Osteocyte (in vitro differentiated cells): ENCODE measurements around the gene KCNK3. TPM values are rescaled to one million over a fixed set of nuclear protein-coding genes. Genes with fewer than 3 reads are reported as not detected.
A peak's percentile ranks its signal among the peaks of the same experiment; 100 is the strongest.

ENCODE experiments used
- DNase-seq: peaks from one replicate; pipeline ENCODE4 v3.0.0; 2021; ENCODE audit warnings: mixed read lengths; ENCODE audit not compliant: unreplicated experiment; ENCODE audit errors: extremely low spot score
- H3K27ac Mint-ChIP-seq: one replicate; pipeline ENCODE4 v1.8.0; 2021; ENCODE audit warnings: mild to moderate bottlenecking, mixed read lengths; ENCODE audit not compliant: unreplicated experiment
- H3K27me3 Mint-ChIP-seq: one replicate; pipeline ENCODE4 v1.8.0; 2021; ENCODE audit warnings: mixed read lengths; ENCODE audit not compliant: unreplicated experiment
- H3K36me3 Mint-ChIP-seq: one replicate; pipeline ENCODE4 v1.8.0; 2021; ENCODE audit warnings: mixed read lengths; ENCODE audit not compliant: unreplicated experiment
- H3K4me1 Mint-ChIP-seq: one replicate; pipeline ENCODE4 v1.8.0; 2021; ENCODE audit warnings: mixed read lengths; ENCODE audit not compliant: unreplicated experiment
- H3K4me3 Mint-ChIP-seq: one replicate; pipeline ENCODE4 v1.8.0; 2021; ENCODE audit warnings: mild to moderate bottlenecking, moderate library complexity, mixed read lengths; ENCODE audit not compliant: unreplicated experiment
- H3K9me3 Mint-ChIP-seq: one replicate; pipeline ENCODE4 v1.8.0; 2021; ENCODE audit warnings: mixed read lengths; ENCODE audit not compliant: unreplicated experiment
- CTCF ChIP-seq: fragments of 200-600 bp; sonication (generic); IDR thresholded peaks from 2 replicates; pipeline ENCODE4 v1.5.0; 2021; ENCODE audit warnings: antibody characterized with exemption, mild to moderate bottlenecking, moderate library complexity
- total RNA-seq: library from RNA; stranded (reverse); gene quantifications from 2 replicates; pipeline ENCODE4 v1.2.1, GENCODE V29; 2021

Gene KCNK3
- total RNA-seq, 1 donor from 2014 or later = 8.5 TPM

DNA sequence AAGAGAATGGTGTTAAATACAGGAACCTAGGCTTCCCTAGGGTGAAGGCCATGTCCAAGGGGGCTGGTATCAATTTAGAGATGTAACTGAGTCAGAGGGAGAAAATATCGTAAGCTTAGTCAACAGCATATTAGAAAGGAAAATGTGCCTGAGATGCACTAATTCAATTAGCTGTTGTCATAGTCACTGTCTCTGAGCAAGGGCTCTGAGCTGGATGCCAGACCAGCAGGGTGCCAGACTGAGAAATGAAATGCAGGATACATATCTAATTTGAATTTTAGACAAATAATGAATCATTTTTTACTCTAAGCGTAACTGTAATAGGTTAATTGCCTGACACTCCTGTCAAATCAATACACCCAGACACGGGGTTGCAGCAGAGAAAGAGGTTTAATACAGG, 60.1 kb downstream of the KCNK3 start:
- no peak for TF ChIP-seq CTCF
- no peaks in the 10 kb centered on the region for H3K27me3 Mint-ChIP-seq
- H3K4me1 Mint-ChIP-seq = peaks cover 21% of the 10 kb centered on the region
- no peak overlapping the region for H3K27ac Mint-ChIP-seq
- H3K36me3 Mint-ChIP-seq = no peaks in the 10 kb centered on the region
- H3K9me3 Mint-ChIP-seq = peaks cover 4% of the 10 kb centered on the region
- no peak overlapping the region for H3K4me3 Mint-ChIP-seq
- DNase-seq = no peak

DNA sequence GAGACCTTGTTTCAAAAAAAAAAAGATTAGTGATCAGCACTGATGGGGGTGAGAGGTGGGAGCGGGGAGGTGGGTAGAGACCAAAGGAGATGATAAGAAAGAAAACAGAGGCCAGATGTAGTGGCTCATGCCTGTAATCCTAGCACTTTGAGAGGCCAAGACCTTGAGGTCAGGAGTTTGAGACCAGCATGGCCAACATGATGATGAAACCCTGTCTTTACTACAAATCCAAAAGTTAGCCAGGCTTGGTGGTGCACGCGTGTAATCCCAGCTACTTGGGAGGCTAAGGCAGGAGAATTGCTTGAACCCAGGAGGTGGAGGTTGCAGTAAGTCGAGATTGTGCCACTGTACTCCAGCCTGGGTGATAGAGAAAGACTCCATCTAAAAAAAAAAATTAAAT, 62.0 kb downstream of the KCNK3 start:
- Mint-ChIP-seq H3K27ac (no peak overlapping the region), H3K4me1 (peaks cover 35% of the 10 kb centered on the region), H3K36me3 (no peaks in the 10 kb centered on the region), H3K4me3 (no peak overlapping the region), H3K27me3 (no peaks in the 10 kb centered on the region), H3K9me3 (peaks cover 4% of the 10 kb centered on the region)
- DNase-seq = no peak
- TF ChIP-seq CTCF = no peak

DNA sequence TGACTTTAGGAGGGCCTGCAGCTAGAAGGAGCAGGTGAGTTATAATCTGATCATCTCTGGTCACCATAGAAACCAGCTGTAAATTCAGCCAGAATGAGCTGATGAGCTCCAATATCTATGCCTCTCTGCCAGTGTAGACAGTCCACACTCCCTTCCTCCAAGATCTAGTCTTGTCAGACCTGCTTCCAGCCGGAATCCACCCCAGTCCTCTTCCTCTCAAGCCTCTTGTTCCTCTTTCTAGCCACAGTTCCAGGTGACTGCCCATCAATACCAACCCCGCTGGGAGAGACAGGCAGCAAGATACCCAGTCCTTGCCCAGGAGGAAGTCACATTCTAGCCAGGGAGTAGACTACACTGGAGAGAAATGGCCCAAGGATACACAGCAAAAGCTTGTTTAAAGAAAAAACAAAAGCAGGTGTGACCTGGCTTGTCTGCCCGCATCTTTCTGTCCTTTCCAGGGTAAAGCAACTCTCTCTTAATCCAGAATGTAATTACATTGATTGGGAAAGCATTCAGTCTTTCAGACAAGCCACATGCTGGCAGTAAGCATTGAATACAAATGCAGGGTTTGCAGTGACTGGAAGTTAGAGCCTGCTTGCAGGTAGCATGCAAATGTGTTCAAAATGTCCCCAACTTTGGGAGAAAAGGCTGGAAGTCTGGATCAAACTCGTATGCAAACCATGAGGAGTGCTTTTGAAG, 62.6 kb downstream of the KCNK3 start:
- Mint-ChIP-seq H3K36me3 (no peaks in the 10 kb centered on the region), H3K27ac (no peak overlapping the region), H3K9me3 (peaks cover 4% of the 10 kb centered on the region), H3K4me3 (no peak overlapping the region), H3K27me3 (no peaks in the 10 kb centered on the region), H3K4me1 (peaks cover 32% of the 10 kb centered on the region)
- no peak for TF ChIP-seq CTCF
- no peak for DNase-seq

- DNase-seq = no peak
- H3K9me3 Mint-ChIP-seq = peaks cover 1% of the 10 kb centered on the region
- no peak overlapping the region for H3K27ac Mint-ChIP-seq
- no peak for TF ChIP-seq CTCF
- H3K36me3 Mint-ChIP-seq = no peaks in the 10 kb centered on the region
- no peak overlapping the region for H3K4me3 Mint-ChIP-seq
- H3K4me1 Mint-ChIP-seq = peaks cover 32% of the 10 kb centered on the region
- no peaks in the 10 kb centered on the region for H3K27me3 Mint-ChIP-seq
Measured at GRCh38 chr2:26756337-26756736, 63.8 kb downstream of the KCNK3 start.

DNA sequence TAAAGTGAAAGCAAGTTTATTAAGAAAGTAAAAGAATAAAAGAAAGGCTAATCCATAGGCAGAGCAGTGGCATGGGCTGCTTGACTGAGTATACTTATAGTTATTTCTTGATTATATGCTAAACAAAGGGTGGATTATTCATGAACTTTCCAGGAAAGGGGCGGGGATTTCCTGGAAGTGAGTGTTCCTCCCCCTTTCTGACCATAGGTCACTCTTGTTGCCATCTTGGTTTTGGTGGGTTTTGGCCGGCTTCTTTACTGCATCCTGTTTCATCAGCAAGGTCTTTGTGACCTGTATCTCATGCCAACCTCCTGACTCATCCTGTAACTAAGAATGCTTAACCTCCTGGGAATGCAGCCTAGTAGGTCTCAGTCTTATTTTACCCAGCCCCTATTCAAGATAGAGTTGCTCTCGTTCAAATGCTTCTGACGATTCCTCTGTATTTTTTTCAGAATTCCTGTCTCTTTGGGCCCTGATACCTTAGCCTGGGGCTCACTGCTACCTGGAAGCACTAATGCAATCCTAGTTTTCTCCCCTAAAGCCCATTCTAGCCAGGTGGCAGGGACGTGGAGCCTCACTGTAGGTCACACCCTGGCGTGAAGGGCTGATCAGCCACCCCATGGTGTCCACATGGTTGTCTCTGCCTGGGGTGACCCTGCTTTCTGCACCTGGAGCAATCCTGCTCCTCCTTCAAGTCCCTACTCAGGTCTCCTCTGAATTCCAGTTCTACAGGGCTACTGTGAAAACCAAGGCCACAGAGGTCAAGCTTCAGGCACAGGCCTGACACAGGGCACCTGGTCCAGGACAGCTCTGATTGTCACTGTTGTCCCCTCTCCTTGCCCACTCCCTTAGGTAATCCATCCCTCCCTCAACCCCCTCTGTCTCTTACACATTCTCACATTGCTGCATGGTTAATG, 65.6 kb downstream of the KCNK3 start:
- H3K4me1 Mint-ChIP-seq = peaks cover 24% of the 10 kb centered on the region
- peak overlapping the region; percentile 78 for H3K27ac Mint-ChIP-seq
- TF ChIP-seq CTCF = no peak
- no peak for DNase-seq
- H3K27me3 Mint-ChIP-seq = no peaks in the 10 kb centered on the region
- no peaks in the 10 kb centered on the region for H3K9me3 Mint-ChIP-seq
- no peaks in the 10 kb centered on the region for H3K36me3 Mint-ChIP-seq
- no peak overlapping the region for H3K4me3 Mint-ChIP-seq
